IMR-90 (cell line): Measurements from ENCODE around the gene CCDC88C. TPM values are rescaled to one million over a fixed set of nuclear protein-coding genes. Genes with fewer than 3 reads are reported as not detected.
A peak's percentile ranks its signal among the peaks of the same experiment; 100 is the strongest.

ENCODE experiments used
- ATAC-seq: fragments of 200-7000 bp; cut with Tn5 transposase; 2 replicates; pipeline ENCODE4 v1.9.1; 2020; ENCODE audit warnings: low read depth, mild to moderate bottlenecking, moderate library complexity
- BruUV-seq: library from RNA; stranded (reverse); fragments of 400-500 nt; replicated peaks from 2 replicates; lab custom pipeline; 2021; lab: Mats Ljungman, UMichigan
- CTCF ChIA-PET: fragments of 300-600 bp; formaldehyde crosslinking; extraction: SDS; loops from one replicate; lab custom pipeline; 2021; ENCODE audit warnings: antibody characterized with exemption; lab: Yijun Ruan, JAX
- POLR2A ChIA-PET: fragments of 300-600 bp; sonication (Branson Sonifier 250); formaldehyde crosslinking; loops from one replicate; lab custom pipeline; 2022; ENCODE audit warnings: antibody characterized with exemption; ENCODE audit not compliant: unreplicated experiment; lab: Charles Lee
- DNase-seq: peaks from one replicate; pipeline ENCODE4 v3.0.0; 2013
- H2AFZ ChIP-seq: replicated peaks from 2 replicates; pipeline ENCODE3; 2013; ENCODE audit warnings: low read length, mild to moderate bottlenecking; ENCODE audit not compliant: poor library complexity
- H2AK5ac ChIP-seq: 2 replicates; pipeline ENCODE4 v1.6.1; 2013; ENCODE audit warnings: low read depth, low read length, inconsistent platforms
- H2AK9ac ChIP-seq: replicated peaks from 2 replicates; pipeline ENCODE3; 2013; ENCODE audit warnings: mild to moderate bottlenecking, low read depth, low read length, moderate library complexity; ENCODE audit not compliant: poor library complexity
- H2BK120ac ChIP-seq: 2 replicates; pipeline ENCODE4 v1.6.1; 2013; ENCODE audit warnings: low read depth, low read length, inconsistent platforms
- H2BK15ac ChIP-seq: 3 replicates; pipeline ENCODE4 v1.6.1; 2013; ENCODE audit warnings: low read depth, low read length, inconsistent platforms
- H2BK20ac ChIP-seq: 2 replicates; pipeline ENCODE4 v1.6.1; 2013; ENCODE audit warnings: low read depth, mild to moderate bottlenecking, inconsistent platforms, low read length, moderate library complexity
- H2BK5ac ChIP-seq: 2 replicates; pipeline ENCODE4 v1.6.1; 2013; ENCODE audit warnings: mild to moderate bottlenecking, low read depth, low read length, inconsistent platforms; ENCODE audit not compliant: poor library complexity, severe bottlenecking
- H3K14ac ChIP-seq: replicated peaks from 2 replicates; pipeline ENCODE4 v1.6.1; 2013; ENCODE audit warnings: low read depth, low read length, inconsistent platforms
- H3K18ac ChIP-seq: 2 replicates; pipeline ENCODE4 v1.6.1; 2013; ENCODE audit warnings: low read depth, low read length, control low read depth
- H3K23ac ChIP-seq: 2 replicates; pipeline ENCODE4 v1.6.1; 2013; ENCODE audit warnings: low read depth, low read length, inconsistent platforms
- H3K27ac ChIP-seq: 2 replicates; pipeline ENCODE4 v1.5.1; 2013; ENCODE audit warnings: mild to moderate bottlenecking, control low read depth, low read length; ENCODE audit not compliant: insufficient read depth
- H3K27me3 ChIP-seq: 2 replicates; pipeline ENCODE4 v1.6.1; 2013; ENCODE audit warnings: low read length; ENCODE audit not compliant: control insufficient read depth, insufficient read depth
- H3K36me3 ChIP-seq: 2 replicates; pipeline ENCODE4 v1.6.1; 2013; ENCODE audit warnings: low read length, mixed read lengths; ENCODE audit not compliant: control insufficient read depth, insufficient read depth
- H3K4ac ChIP-seq: 2 replicates; pipeline ENCODE4 v1.6.1; 2013; ENCODE audit warnings: low read depth, low read length, inconsistent platforms
- H3K4me1 ChIP-seq: 2 replicates; pipeline ENCODE4 v1.6.1; 2013; ENCODE audit warnings: low read length, mixed read lengths; ENCODE audit not compliant: control insufficient read depth, insufficient read depth
- H3K4me2 ChIP-seq: 2 replicates; pipeline ENCODE4 v1.6.1; 2013; ENCODE audit warnings: low read depth, mild to moderate bottlenecking, control low read depth, low read length, moderate library complexity
- H3K4me3 ChIP-seq: 2 replicates; pipeline ENCODE4 v1.5.1; 2013; ENCODE audit warnings: low read depth, mild to moderate bottlenecking, control low read depth, low read length, moderate library complexity; ENCODE audit not compliant: insufficient read depth
- H3K56ac ChIP-seq: 2 replicates; pipeline ENCODE4 v1.6.1; 2013; ENCODE audit warnings: low read length, inconsistent platforms; ENCODE audit not compliant: insufficient read depth; ENCODE audit errors: extremely low read depth
- H3K79me1 ChIP-seq, 2 experiments: 2 replicates each; pipeline ENCODE4 v1.6.1; 2013; ENCODE audit warnings: low read length in 2 of 2, inconsistent platforms in 1 of 2, low read depth in 1 of 2
- H3K9ac ChIP-seq: 2 replicates; pipeline ENCODE4 v1.6.1; 2013; ENCODE audit warnings: low read depth, low read length, control low read depth
- H3K9me1 ChIP-seq: 2 replicates; pipeline ENCODE4 v1.6.1; 2013; ENCODE audit warnings: low read length, inconsistent platforms; ENCODE audit not compliant: insufficient read depth
- H3K9me3 ChIP-seq: 2 replicates; pipeline ENCODE4 v1.6.1; 2013; ENCODE audit warnings: low read length; ENCODE audit not compliant: control insufficient read depth, insufficient read depth
- H4K20me1 ChIP-seq: 2 replicates; pipeline ENCODE4 v1.6.1; 2013; ENCODE audit warnings: low read length, inconsistent platforms; ENCODE audit not compliant: insufficient read depth
- H4K5ac ChIP-seq: 2 replicates; pipeline ENCODE4 v1.6.1; 2013; ENCODE audit warnings: mild to moderate bottlenecking, low read depth, low read length, control low read depth
- H4K8ac ChIP-seq, 2 experiments: 2 replicates each; pipeline ENCODE4 v1.6.1; 2013; ENCODE audit warnings: low read depth in 2 of 2, low read length in 2 of 2, control low read depth in 1 of 2, inconsistent platforms in 1 of 2
- H4K91ac ChIP-seq: 2 replicates; pipeline ENCODE4 v1.6.1; 2013; ENCODE audit warnings: low read depth, low read length, inconsistent platforms; ENCODE audit not compliant: insufficient read depth
- CEBPB ChIP-seq: IDR thresholded peaks from 2 replicates; pipeline ENCODE4 v1.6.1; 2012; ENCODE audit warnings: low read depth, low read length, improper control_type of control experiment
- MAFK ChIP-seq: IDR thresholded peaks from 2 replicates; pipeline ENCODE4 v1.6.1; 2012; ENCODE audit warnings: low read depth, low read length, improper control_type of control experiment
- MXI1 ChIP-seq: IDR thresholded peaks from 2 replicates; pipeline ENCODE4 v1.6.1; 2012; ENCODE audit warnings: low read depth, mild to moderate bottlenecking, low read length, moderate library complexity, borderline replicate concordance
- NFE2L2 ChIP-seq: fragments of 150-350 bp; IDR thresholded peaks from 2 replicates; pipeline ENCODE4 v1.6.1; 2016; ENCODE audit warnings: low read depth, mild to moderate bottlenecking, low read length
- RFX5 ChIP-seq: IDR thresholded peaks from 2 replicates; pipeline ENCODE4 v1.8.0; 2012; ENCODE audit warnings: low read depth, mild to moderate bottlenecking, low read length, moderate library complexity
- WGBS, 2 experiments: methylation state at CpG; one replicate each; pipeline versions ENCODE4 v1.1.5 to v1.1.7; 2013; ENCODE audit warnings: missing lambda C conversion rate in 2 of 2; ENCODE audit not compliant: insufficient read length in 1 of 2; ENCODE audit errors: extremely low coverage in 2 of 2; 5-methylcytosine and 5-hydroxymethylcytosine counted together
- dilution Hi-C: fragments of 300-500 bp; cut with HindIII; formaldehyde crosslinking; loops from one replicate; pipeline ENCODE4 v1.14.3; 2018; ENCODE audit warnings: low sequenced_read_pairs; ENCODE audit not compliant: unreplicated experiment
- in situ Hi-C: fragments of 300-500 bp; cut with MboI; formaldehyde crosslinking; loops from 3 replicates; pipeline ENCODE4 v1.14.3; 2019; ENCODE audit warnings: low sequenced_read_pairs, inconsistent platforms, mixed read lengths
- intact Hi-C: fragments of 100-400 bp; cut with micrococcal nuclease; formaldehyde crosslinking; loops from 2 replicates; pipeline ENCODE4 v1.10.0; 2022
- polyA plus RNA-seq, 3 experiments: library from polyadenylated mRNA; depleted of rRNA; stranded (reverse); fragments of >200 nt; gene quantifications; 2 replicates each; pipeline ENCODE4 v1.2.3, GENCODE V29; 2012; ENCODE audit warnings: low replicate concordance in 1 of 3
- total RNA-seq: library from RNA; depleted of rRNA; stranded (reverse); fragments of >200 nt; gene quantifications from 2 replicates; pipeline ENCODE4 v1.2.3, GENCODE V29; 2012

CCDC88C gene
- total and polyA plus RNA-seq, 2 of the 4 experiments (the other 2 are of a cell fraction): 0.17 to 0.18 TPM

DNA sequence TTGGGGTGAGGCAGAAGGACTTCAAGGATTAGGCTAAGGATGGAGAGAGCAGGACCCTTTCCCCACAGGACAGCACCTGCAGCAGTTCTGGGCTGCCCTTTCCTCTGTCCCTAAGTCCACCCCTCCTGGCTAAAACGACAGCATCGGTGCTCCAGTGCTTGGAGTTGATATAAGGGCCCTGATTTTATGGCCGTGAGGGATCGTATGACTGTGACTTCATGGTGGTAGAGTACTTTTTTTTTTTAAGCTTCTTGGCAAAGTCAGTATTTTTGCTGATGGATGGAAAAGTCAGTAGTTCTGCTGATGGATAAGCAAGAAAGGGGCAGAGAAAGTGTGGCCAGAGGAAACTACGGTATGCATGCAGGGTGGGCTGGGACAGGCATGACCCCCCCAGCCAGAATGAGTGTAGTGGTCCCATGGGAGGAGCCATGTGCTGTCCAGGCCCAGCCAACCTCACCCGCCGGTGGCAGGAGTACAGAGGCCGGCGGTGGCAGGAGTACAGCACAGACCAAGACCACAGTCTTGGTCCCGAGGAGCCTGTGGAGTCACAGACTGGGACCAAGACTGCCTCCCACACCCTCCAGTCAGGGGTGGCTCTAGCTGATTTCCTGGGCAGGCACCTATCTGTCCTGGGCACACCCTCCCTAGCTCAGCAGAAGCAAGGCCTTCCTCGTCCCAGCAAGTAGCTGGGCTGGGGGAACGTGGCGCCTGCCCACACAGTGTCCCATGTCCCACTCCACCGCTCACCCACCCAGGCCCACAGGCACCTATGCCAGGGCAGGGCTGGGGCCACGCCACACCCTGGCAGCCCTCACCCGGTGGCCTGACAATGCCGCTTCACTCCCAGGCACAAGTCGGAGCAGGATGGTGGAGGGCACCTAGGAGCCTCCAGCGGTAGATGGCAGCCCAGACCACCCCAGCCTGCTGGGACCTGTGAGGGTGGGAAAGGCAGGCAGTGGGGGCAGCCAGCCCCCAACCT lies 46.3 kb downstream of the CCDC88C start:
- intact Hi-C loops: no loop called here
- Histone ChIP-seq H2BK20ac (no peak overlapping the region), H4K91ac (no peak overlapping the region), H3K9me1 (no peaks in the 10 kb centered on the region), H2AFZ (peak overlapping the region; percentile 43), H4K20me1 (no peaks in the 10 kb centered on the region), H3K4me3 (no peak overlapping the region), H3K79me1 (no peaks in the 10 kb centered on the region), H3K4ac (no peak overlapping the region), H2BK120ac (no peak overlapping the region), H3K27ac (no peak overlapping the region), H3K27me3 (peaks cover 4% of the 10 kb centered on the region; the same call in 1 of the 2 replicates), H3K14ac (no peak overlapping the region), H2BK5ac (no peak overlapping the region), H4K8ac (no peak overlapping the region), H3K4me1 (no peaks in the 10 kb centered on the region), H2AK5ac (no peak overlapping the region), H3K23ac (no peak overlapping the region), H3K4me2 (no peak overlapping the region), H3K56ac (no peak overlapping the region), H3K36me3 (no peaks in the 10 kb centered on the region), H3K9ac (no peak overlapping the region), H2AK9ac (peak overlapping the region; percentile 79), H3K9me3 (no peaks in the 10 kb centered on the region), H2BK15ac (no peak overlapping the region), H3K18ac (no peak overlapping the region), H4K5ac (no peak overlapping the region)
- ATAC-seq (no peak), DNase-seq (no peak)
- ChIA-PET CTCF (interaction anchor here (0.9 kb wide), 1 partner anchor 12 kb away, joined by 3 read pairs; no protein-coding TSS in a partner anchor), POLR2A (no interaction called here)
- no TSS peak for BruUV-seq
- in situ Hi-C loops: no loop called here
- 23% methylated on average over 3 of the region's 19 CpGs; no CpG with 5 or more reads in 1 of the 2 experiments for WGBS, 2 experiments
- dilution Hi-C loops: no loop called here
- TF ChIP-seq MAFK: no peak
- no peak for TF ChIP-seq NFE2L2
- TF ChIP-seq RFX5: no peak
- TF ChIP-seq MXI1: no peak
- TF ChIP-seq CEBPB: no peak
